A549 treated with Mapracorat at 1 μM for 4 hours (cell line): ENCODE results near the gene ABHD12. TPM values are rescaled to one million over a fixed set of nuclear protein-coding genes. Genes with fewer than 3 reads are reported as not detected.

ENCODE experiments used
- total RNA-seq: library from RNA; stranded (reverse); fragments of 200-300 nt; extraction: Qiagen RNA extraction; gene quantifications from 5 replicates; pipeline ENCODE4 v1.2.3, GENCODE V29; 2022

ABHD12 gene
- 102 to 149 TPM (median 137 TPM) in 5 replicates for total RNA-seq

DNA sequence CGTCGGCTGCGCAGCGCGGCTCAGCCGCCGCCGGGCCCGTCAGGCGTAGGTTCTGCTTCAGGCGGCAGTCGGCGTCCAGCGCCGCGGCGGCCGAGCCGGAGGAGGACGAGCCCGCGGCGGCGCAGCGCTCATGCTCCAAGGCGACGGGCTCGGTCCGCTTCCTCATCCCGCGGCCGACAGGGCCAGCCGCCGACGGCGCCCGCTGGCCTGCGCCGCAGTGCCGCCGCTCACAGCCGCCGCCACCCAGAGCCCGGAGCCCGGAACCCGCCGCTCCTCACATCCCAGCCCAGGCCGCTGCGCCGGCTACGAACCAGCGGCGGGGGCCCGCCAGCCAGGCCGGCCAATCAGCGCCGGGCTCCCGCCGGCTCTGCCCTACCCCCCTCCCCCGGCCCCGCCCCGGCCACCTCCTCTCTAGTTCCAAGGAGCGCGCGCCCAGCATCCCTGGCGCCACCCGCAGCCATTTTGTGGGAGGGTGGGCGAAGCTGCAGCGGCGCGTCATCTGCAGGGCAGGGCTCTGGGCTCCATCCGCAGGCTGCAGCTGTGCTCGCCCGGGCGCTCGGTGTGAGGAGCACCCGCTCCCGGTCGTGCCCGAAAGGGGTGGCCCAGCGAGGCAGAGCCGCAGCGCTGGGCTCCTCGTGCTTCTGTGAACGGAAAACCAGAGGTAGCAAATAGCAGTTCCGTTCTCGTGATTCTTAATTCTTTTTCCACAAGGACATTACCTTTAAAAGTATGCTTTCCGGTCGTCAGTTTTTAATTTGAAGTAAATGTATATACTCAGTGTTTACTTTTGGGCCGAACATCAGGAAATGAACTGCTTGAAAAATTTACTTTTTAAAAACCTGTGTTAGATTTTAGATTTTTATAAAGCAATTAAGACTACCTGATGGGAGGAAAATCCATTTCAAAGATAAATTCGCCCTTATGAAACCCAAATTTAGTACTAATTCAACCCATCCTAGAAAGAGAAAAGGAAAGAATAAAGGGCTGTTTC is at the start of gene ABHD12:
ABHD12 (minus strand) TSS at position 298 of the 991 bp plus-strand sequence; CDS start at position 166, 132 bp downstream.

DNA sequence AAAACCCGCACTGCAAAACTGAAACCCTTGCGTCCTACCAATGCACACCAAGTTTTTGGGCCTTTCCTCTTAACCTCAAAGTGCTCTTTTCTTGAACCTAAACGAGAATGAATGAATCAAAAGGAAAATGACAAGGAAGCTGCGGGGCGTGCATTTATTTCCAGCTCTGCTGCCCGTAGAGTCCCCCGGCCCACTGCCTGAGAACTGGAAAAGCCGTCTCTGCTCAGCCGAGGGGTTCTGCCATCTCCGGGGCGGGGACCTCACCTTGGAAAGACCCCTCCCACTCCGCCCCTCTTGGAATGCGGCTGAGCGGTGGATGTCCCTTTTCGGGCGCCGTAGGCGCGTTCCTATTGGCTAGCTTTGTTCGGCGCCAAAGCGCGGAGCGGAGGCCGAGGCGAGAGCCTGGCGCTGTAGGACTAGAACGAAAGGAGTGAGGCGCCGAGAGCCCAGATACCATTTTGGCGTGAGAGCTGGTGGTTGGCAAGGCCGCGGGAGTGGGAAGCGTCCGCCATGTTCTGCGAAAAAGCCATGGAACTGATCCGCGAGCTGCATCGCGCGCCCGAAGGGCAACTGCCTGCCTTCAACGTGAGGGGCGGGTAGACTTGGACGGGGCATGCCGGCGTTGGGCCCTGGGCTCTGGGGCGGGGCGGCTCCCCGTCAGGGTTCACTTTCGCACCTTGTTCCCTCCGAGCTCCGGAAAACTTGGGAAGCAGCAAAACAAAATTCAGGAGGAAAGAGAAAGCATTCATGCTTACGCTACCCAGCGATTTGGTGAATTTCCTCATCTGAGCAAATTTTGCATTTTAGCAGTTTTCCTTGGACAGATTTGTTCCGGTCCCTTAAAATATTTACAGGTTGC is 16.9 kb upstream of the ABHD12 start, which contains the start of gene GINS1:
GINS1 (plus strand) TSS at position 363 of the 859 bp plus-strand sequence; CDS start at position 511, 148 bp downstream.

Other genes with a start within 250 kb of the ABHD12 start
- gene ENTPD6, start 195.1 kb downstream of the ABHD12 start, total RNA-seq, result 152 to 186 TPM (median 168 TPM) in 5 replicates
- gene PYGB, start 142.8 kb downstream of the ABHD12 start, total RNA-seq, result 281 to 362 TPM (median 342 TPM) in 5 replicates
- 32.2 to 34.6 TPM (median 33.2 TPM) in 5 replicates for gene GINS1, start 16.8 kb upstream of the ABHD12 start, total RNA-seq
- 11.6 to 17.2 TPM (median 15.1 TPM) in 5 replicates for gene NINL, start 194.7 kb upstream of the ABHD12 start, total RNA-seq
- gene NANP, start 233.2 kb upstream of the ABHD12 start, total RNA-seq, result 6.5 to 8.8 TPM (median 8.0 TPM) in 5 replicates